CD14-positive monocyte (primary cell): Measurements from ENCODE around the gene CMSS1. TPM values are rescaled to one million over a fixed set of nuclear protein-coding genes. Genes with fewer than 3 reads are reported as not detected.

ENCODE experiments used
- DNase-seq, 3 donors: peaks; one replicate each; pipeline ENCODE4 v3.0.0-alpha.2; 2011 to 2022
- H2AFZ ChIP-seq: 2 replicates; pipeline ENCODE4 v1.6.0; 2012; ENCODE audit warnings: mild to moderate bottlenecking, low read depth, low read length, inconsistent platforms; ENCODE audit not compliant: insufficient read depth, poor library complexity, severe bottlenecking
- H3K27ac ChIP-seq, 2 donors: 1 replicate in 1 of 2; 2 replicates in 1 of 2; pipeline ENCODE4 v1.5.1; 2012 to 2013; ENCODE audit warnings: low read length in 2 of 2, control low read depth in 1 of 2, inconsistent platforms in 1 of 2, low read depth in 1 of 2, mild to moderate bottlenecking in 1 of 2
- H3K27me3 ChIP-seq, 2 donors: one replicate each; pipeline versions ENCODE4 v1.6.0 to v1.6.1; 2011 to 2013; ENCODE audit warnings: low read length in 2 of 2; ENCODE audit not compliant: control insufficient read depth in 2 of 2, insufficient read depth in 2 of 2
- H3K36me3 ChIP-seq, 2 donors: replicated peaks in 1 of 2; 1 replicate in 1 of 2; 2 replicates in 1 of 2; pipeline versions ENCODE4 v1.5.1 to v1.6.1; 2012 to 2013; ENCODE audit warnings: low read length in 2 of 2, control low read depth in 1 of 2, inconsistent platforms in 1 of 2, mild to moderate bottlenecking in 1 of 2; ENCODE audit not compliant: insufficient read depth in 2 of 2, control insufficient read depth in 1 of 2
- H3K4me1 ChIP-seq, 2 donors: 1 replicate in 1 of 2; 2 replicates in 1 of 2; pipeline versions ENCODE4 v1.5.1 to v1.6.1; 2012 to 2013; ENCODE audit warnings: low read length in 2 of 2, control low read depth in 1 of 2, inconsistent platforms in 1 of 2, mild to moderate bottlenecking in 1 of 2, moderate library complexity in 1 of 2; ENCODE audit not compliant: insufficient read depth in 2 of 2, control insufficient read depth in 1 of 2
- H3K4me2 ChIP-seq: replicated peaks from 2 replicates; pipeline ENCODE3; 2012; ENCODE audit warnings: low read length, moderate library complexity, mild to moderate bottlenecking; ENCODE audit not compliant: poor library complexity, severe bottlenecking; ENCODE audit errors: extremely low read depth
- H3K4me3 ChIP-seq, 3 experiments: fragments of 200-600 bp in 1 of 3; sonication (generic) in 1 of 3; replicated peaks in 1 of 3; 1 replicate in 2 of 3; 2 replicates in 1 of 3; pipeline ENCODE4 v1.5.1; 2011 to 2013; ENCODE audit warnings: low read length in 3 of 3, mild to moderate bottlenecking in 3 of 3, control low read depth in 2 of 3, low read depth in 2 of 3, inconsistent platforms in 1 of 3, moderate library complexity in 1 of 3
- H3K79me2 ChIP-seq: 2 replicates; pipeline ENCODE4 v1.6.0; 2012; ENCODE audit warnings: mild to moderate bottlenecking, control low read depth, inconsistent platforms, low read length, moderate library complexity; ENCODE audit not compliant: insufficient read depth
- H3K9ac ChIP-seq: 2 replicates; pipeline ENCODE4 v1.6.0; 2017; ENCODE audit warnings: low read length, mild to moderate bottlenecking; ENCODE audit not compliant: insufficient read depth, poor library complexity, severe bottlenecking
- H3K9me3 ChIP-seq, 2 donors: replicated peaks in 1 of 2; 1 replicate in 1 of 2; 2 replicates in 1 of 2; pipeline versions ENCODE4 v1.5.1 to v1.6.1; 2012 to 2013; ENCODE audit warnings: low read length in 2 of 2, control low read depth in 1 of 2; ENCODE audit not compliant: control insufficient read depth in 1 of 2, insufficient read depth in 1 of 2
- H4K20me1 ChIP-seq: 2 replicates; pipeline ENCODE4 v1.6.0; 2012; ENCODE audit warnings: mild to moderate bottlenecking, low read length, control low read depth, moderate library complexity; ENCODE audit not compliant: insufficient read depth
- H3K27ac Mint-ChIP-seq, 7 donors: one replicate each; pipeline ENCODE4 v1.8.0; 2020; ENCODE audit warnings: mild to moderate bottlenecking in 7 of 7, mixed read lengths in 7 of 7, moderate library complexity in 6 of 7, inconsistent platforms in 2 of 7
- H3K27me3 Mint-ChIP-seq, 3 donors: one replicate each; pipeline ENCODE4 v1.8.0; 2021 to 2022; ENCODE audit warnings: low read depth in 3 of 3, mild to moderate bottlenecking in 3 of 3, mixed read lengths in 3 of 3, moderate library complexity in 3 of 3, inconsistent platforms in 1 of 3
- H3K36me3 Mint-ChIP-seq, 2 donors: one replicate each; pipeline ENCODE4 v1.8.0; 2020; ENCODE audit warnings: mixed read lengths in 2 of 2, inconsistent platforms in 1 of 2, mild to moderate bottlenecking in 1 of 2
- H3K4me1 Mint-ChIP-seq: one replicate; pipeline ENCODE4 v1.8.0; 2020; ENCODE audit warnings: mild to moderate bottlenecking, mixed read lengths
- H3K4me3 Mint-ChIP-seq, 2 donors: one replicate each; pipeline ENCODE4 v1.8.0; 2020; ENCODE audit warnings: mild to moderate bottlenecking in 2 of 2, mixed read lengths in 2 of 2, moderate library complexity in 1 of 2
- H3K9me3 Mint-ChIP-seq, 7 donors: one replicate each; pipeline ENCODE4 v1.8.0; 2020 to 2022; ENCODE audit warnings: mixed read lengths in 7 of 7, mild to moderate bottlenecking in 6 of 7, moderate library complexity in 6 of 7, inconsistent platforms in 2 of 7
- WGBS: methylation state at CpG from one replicate; pipeline ENCODE4 v1.1.5; 2013; ENCODE audit warnings: missing lambda C conversion rate; ENCODE audit not compliant: insufficient coverage; 5-methylcytosine and 5-hydroxymethylcytosine counted together
- intact Hi-C, 2 donors: fragments of 100-400 bp; cut with micrococcal nuclease; formaldehyde crosslinking; loops; one replicate each; pipeline versions ENCODE4 v1.15.0 to v1.15.1; 2023
- polyA plus RNA-seq, 3 donors: library from polyadenylated mRNA; depleted of rRNA in 1 of 3; unstranded in 2 of 3; stranded (reverse) in 1 of 3; fragments of 300-500 nt in 2 of 3; fragments of >200 nt in 1 of 3; fragmentation: Illumina TruSeq in 2 of 3; gene quantifications; 1 replicate in 2 of 3; 2 replicates in 1 of 3; pipeline ENCODE4 v1.2.3, GENCODE V29; 2012 to 2021
- small RNA-seq: library from RNA; depleted of rRNA; stranded (forward); fragments of <200 nt; gene quantifications from one replicate; pipeline ENCODE3, GENCODE V24; 2012; ENCODE audit warnings: low read depth; ENCODE audit not compliant: insufficient read length
- TF ChIP-seq, protein P1 (sequence below): fragments of 200-600 bp; IDR thresholded peaks from one replicate; pipeline ENCODE4 v1.8.0; 2022; ENCODE audit warnings: antibody characterized with exemption, mild to moderate bottlenecking

Gene CMSS1
- polyA plus RNA-seq, 3 donors = 1.1 to 3.6 (median 2.2) TPM

DNA sequence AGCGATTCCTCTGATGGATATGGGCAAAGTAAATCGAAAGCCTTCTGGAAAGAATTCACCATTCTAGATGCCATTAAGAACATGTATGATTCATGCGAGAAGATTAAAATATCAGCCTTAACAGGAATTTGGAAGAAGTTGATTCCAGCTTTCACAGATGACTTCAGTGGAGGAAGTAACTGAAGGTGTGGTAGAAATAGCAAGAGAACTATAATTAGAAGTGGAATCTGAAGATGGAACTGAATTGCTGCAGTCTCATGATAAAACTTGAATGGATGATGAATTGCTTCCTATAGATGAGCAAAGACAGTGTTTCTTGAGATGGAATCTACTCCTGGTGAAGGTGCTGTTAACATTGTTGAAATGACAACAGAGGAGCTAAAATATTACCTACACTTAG is 413.0 kb downstream of the CMSS1 start:
- Mint-ChIP-seq H3K36me3 (no peaks in the 10 kb centered on the region), H3K27ac (no peak overlapping the region), H3K9me3 (peaks cover 0 to 8% (median 4%) of the 10 kb centered on the region in 7 donors), H3K4me3 (no peak overlapping the region), H3K4me1 (no peaks in the 10 kb centered on the region), H3K27me3 (peaks cover 0 to 2% (median 0%) of the 10 kb centered on the region in 3 donors)
- H3K27me3 ChIP-seq = no peaks in the 10 kb centered on the region
- WGBS = no CpG with 5 or more reads among the region's 3 CpGs
- intact Hi-C loops = no loop called here
- TF ChIP-seq, protein P1, sequence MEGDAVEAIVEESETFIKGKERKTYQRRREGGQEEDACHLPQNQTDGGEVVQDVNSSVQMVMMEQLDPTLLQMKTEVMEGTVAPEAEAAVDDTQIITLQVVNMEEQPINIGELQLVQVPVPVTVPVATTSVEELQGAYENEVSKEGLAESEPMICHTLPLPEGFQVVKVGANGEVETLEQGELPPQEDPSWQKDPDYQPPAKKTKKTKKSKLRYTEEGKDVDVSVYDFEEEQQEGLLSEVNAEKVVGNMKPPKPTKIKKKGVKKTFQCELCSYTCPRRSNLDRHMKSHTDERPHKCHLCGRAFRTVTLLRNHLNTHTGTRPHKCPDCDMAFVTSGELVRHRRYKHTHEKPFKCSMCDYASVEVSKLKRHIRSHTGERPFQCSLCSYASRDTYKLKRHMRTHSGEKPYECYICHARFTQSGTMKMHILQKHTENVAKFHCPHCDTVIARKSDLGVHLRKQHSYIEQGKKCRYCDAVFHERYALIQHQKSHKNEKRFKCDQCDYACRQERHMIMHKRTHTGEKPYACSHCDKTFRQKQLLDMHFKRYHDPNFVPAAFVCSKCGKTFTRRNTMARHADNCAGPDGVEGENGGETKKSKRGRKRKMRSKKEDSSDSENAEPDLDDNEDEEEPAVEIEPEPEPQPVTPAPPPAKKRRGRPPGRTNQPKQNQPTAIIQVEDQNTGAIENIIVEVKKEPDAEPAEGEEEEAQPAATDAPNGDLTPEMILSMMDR = no peak
- H3K4me2 ChIP-seq = no peak overlapping the region
- no peaks in the 10 kb centered on the region for H4K20me1 ChIP-seq
- H3K27ac ChIP-seq = no peak overlapping the region
- H3K4me1 ChIP-seq = no peaks in the 10 kb centered on the region
- DNase-seq = no peak
- no peak overlapping the region for H3K9ac ChIP-seq
- H3K4me3 ChIP-seq = no peak overlapping the region
- H3K9me3 ChIP-seq = no peaks in the 10 kb centered on the region
- no peaks in the 10 kb centered on the region for H3K36me3 ChIP-seq
- no peaks in the 10 kb centered on the region for H3K79me2 ChIP-seq
- no peak overlapping the region for H2AFZ ChIP-seq

Small RNA genes lying within 50 kb of the gene (small RNA-seq; reads per million reads assigned to genes)
- not detected for gene MIR3921

Other genes starting within 250 kb of the CMSS1 start
- gene COL8A1, start 179.3 kb upstream of the CMSS1 start, polyA plus RNA-seq = not detected